HepG2 (cell line): ENCODE measurements around the gene ENDOD1.
"Not testable (repeated sequence)": the region's sequence is repeated elsewhere in the genome, so short reads cannot be mapped to it uniquely, and the experiment has no call there.

Experiments used
- CTCF ChIP-seq: sonication (generic); formaldehyde crosslinking; IDR thresholded peaks from 2 replicates; pipeline ENCODE4 v1.5.0; 2020; ENCODE audit warnings: mild to moderate bottlenecking, missing genetic modification reagents, moderate library complexity
- EP300 ChIP-seq, 3 experiments: sonication (generic) in 1 of 3; formaldehyde crosslinking in 1 of 3; IDR thresholded peaks; 2 replicates each; pipeline versions ENCODE4 v1.5.1 to v1.6.1; 2011 to 2020; ENCODE audit warnings: low read depth in 2 of 3, low read length in 2 of 3, borderline replicate concordance in 1 of 3, improper control_type of control experiment in 1 of 3, mild to moderate bottlenecking in 1 of 3, missing genetic modification reagents in 1 of 3, moderate library complexity in 1 of 3
- GABPA ChIP-seq, 2 experiments: IDR thresholded peaks; 2 replicates each; pipeline ENCODE4 v1.6.1; 2011 to 2016; ENCODE audit warnings: low read depth in 2 of 2, low read length in 1 of 2, missing biosample characterization in 1 of 2, missing genetic modification characterization in 1 of 2
- JUND ChIP-seq: sonication (generic); formaldehyde crosslinking; IDR thresholded peaks from 2 replicates; pipeline ENCODE4 v1.8.0; 2022; ENCODE audit warnings: mild to moderate bottlenecking, missing genetic modification reagents
- PAWR ChIP-seq: sonication (generic); formaldehyde crosslinking; IDR thresholded peaks from 2 replicates; pipeline ENCODE4 v1.4.0; 2020; ENCODE audit warnings: missing genetic modification reagents, mild to moderate bottlenecking, borderline replicate concordance
- SETDB1 ChIP-seq: sonication (generic); formaldehyde crosslinking; IDR thresholded peaks from 2 replicates; pipeline ENCODE4 v1.5.1; 2020; ENCODE audit warnings: missing genetic modification reagents, mild to moderate bottlenecking, borderline replicate concordance
- THRA ChIP-seq: sonication (generic); formaldehyde crosslinking; IDR thresholded peaks from 2 replicates; pipeline ENCODE4 v1.4.0; 2020; ENCODE audit warnings: missing genetic modification reagents, borderline replicate concordance
- ZBTB4 ChIP-seq: sonication (generic); formaldehyde crosslinking; IDR thresholded peaks from 2 replicates; pipeline ENCODE4 v1.4.0; 2020; ENCODE audit warnings: missing genetic modification reagents, mild to moderate bottlenecking, borderline replicate concordance
- ZNF558 ChIP-seq: sonication (generic); formaldehyde crosslinking; IDR thresholded peaks from 2 replicates; pipeline ENCODE4 v1.9.0; 2022; ENCODE audit warnings: mild to moderate bottlenecking, missing genetic modification reagents, borderline replicate concordance
- ZNF773 ChIP-seq: sonication (generic); formaldehyde crosslinking; IDR thresholded peaks from 2 replicates; pipeline ENCODE4 v1.4.0; 2020; ENCODE audit warnings: missing genetic modification reagents, borderline replicate concordance

GRCh38 chr11:95136747-95137146, 47.1 kb downstream of the ENDOD1 start:
- TF ChIP-seq CTCF (CRISPR knock-in tag); ZNF773 (CRISPR knock-in tag); JUND (CRISPR knock-in tag); THRA (CRISPR knock-in tag); GABPA (IDR thresholded peaks at IDR 0.05; ENCODE audit: low read depth, low read length); GABPA (CRISPR knock-in tag; IDR thresholded peaks at IDR 0.05; ENCODE audit: low read depth); PAWR; EP300 (IDR thresholded peaks at IDR 0.05; ENCODE audit: low read depth in 2 of 2, low read length in 2 of 2); EP300 (CRISPR knock-in tag; IDR thresholded peaks at IDR 0.05; ENCODE audit: borderline replicate concordance); SETDB1 (CRISPR knock-in tag); ZBTB4; ZNF558 (CRISPR knock-in tag): not testable (repeated sequence)
